Body of pancreas (tissue), 4 donors: ENCODE data around the gene PNKD.

Source experiments
- POLR2A ChIP-seq, 3 donors: fragments of 450-650 bp; IDR thresholded peaks; one replicate each; pipeline ENCODE4 v1.6.1; 2016; ENCODE audit warnings: antibody characterized with exemption in 3 of 3, mild to moderate bottlenecking in 2 of 3
- TF ChIP-seq, protein P1 (sequence below), 7 experiments: fragments of 450-650 bp in 4 of 7; fragments of 200-600 bp in 3 of 7; sonication (generic) in 3 of 7; IDR thresholded peaks; one replicate each; pipeline ENCODE4 v1.5.1; 2016 to 2019; ENCODE audit warnings: antibody characterized with exemption in 7 of 7

DNA sequence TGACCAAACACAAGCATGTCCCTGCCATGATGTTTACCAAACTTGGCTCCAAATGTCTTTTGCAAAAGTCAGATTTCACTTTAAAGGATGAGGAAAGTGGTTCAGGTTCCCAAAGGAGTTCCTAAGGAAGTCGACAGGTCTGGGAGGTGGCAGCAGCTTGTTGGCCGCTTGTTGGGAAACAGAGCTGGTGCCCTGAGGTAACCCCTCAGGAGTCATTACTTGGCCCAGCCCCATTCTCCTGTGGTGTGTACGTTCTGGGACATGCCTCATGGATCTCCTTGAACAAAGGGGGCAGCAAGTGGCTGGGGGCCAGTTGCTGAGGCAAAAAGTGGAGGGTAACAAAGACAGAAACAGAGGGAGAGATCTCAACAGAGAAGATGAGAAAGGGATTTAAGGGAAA lies 11.1 kb downstream of the PNKD start:
- TF ChIP-seq, protein P1, sequence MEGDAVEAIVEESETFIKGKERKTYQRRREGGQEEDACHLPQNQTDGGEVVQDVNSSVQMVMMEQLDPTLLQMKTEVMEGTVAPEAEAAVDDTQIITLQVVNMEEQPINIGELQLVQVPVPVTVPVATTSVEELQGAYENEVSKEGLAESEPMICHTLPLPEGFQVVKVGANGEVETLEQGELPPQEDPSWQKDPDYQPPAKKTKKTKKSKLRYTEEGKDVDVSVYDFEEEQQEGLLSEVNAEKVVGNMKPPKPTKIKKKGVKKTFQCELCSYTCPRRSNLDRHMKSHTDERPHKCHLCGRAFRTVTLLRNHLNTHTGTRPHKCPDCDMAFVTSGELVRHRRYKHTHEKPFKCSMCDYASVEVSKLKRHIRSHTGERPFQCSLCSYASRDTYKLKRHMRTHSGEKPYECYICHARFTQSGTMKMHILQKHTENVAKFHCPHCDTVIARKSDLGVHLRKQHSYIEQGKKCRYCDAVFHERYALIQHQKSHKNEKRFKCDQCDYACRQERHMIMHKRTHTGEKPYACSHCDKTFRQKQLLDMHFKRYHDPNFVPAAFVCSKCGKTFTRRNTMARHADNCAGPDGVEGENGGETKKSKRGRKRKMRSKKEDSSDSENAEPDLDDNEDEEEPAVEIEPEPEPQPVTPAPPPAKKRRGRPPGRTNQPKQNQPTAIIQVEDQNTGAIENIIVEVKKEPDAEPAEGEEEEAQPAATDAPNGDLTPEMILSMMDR (IDR thresholded peaks at IDR 0.05) = no peak
- TF ChIP-seq POLR2A (IDR thresholded peaks at IDR 0.05) = no peak
